GM12891 (cell line): ENCODE results near the gene KCNN4.

Source experiments
- PAX5 ChIP-seq: IDR thresholded peaks from 2 replicates; pipeline ENCODE4 v1.6.1; 2011; ENCODE audit warnings: low read length, moderate library complexity, mild to moderate bottlenecking; ENCODE audit not compliant: insufficient read depth, severe bottlenecking
- POLR2A ChIP-seq: IDR thresholded peaks from 2 replicates; pipeline ENCODE4 v1.6.1; 2011; ENCODE audit warnings: low read depth, low read length, control low read depth
- POLR2AphosphoS5 ChIP-seq: IDR thresholded peaks from 2 replicates; pipeline ENCODE4 v1.6.1; 2011; ENCODE audit warnings: low read depth, low read length, control low read depth
- SPI1 ChIP-seq: IDR thresholded peaks from 2 replicates; pipeline ENCODE4 v1.6.1; 2011; ENCODE audit warnings: low read depth, low read length, control low read depth
- TAF1 ChIP-seq: IDR thresholded peaks from 2 replicates; pipeline ENCODE4 v1.6.1; 2011; ENCODE audit warnings: low read depth, low read length, control low read depth

DNA sequence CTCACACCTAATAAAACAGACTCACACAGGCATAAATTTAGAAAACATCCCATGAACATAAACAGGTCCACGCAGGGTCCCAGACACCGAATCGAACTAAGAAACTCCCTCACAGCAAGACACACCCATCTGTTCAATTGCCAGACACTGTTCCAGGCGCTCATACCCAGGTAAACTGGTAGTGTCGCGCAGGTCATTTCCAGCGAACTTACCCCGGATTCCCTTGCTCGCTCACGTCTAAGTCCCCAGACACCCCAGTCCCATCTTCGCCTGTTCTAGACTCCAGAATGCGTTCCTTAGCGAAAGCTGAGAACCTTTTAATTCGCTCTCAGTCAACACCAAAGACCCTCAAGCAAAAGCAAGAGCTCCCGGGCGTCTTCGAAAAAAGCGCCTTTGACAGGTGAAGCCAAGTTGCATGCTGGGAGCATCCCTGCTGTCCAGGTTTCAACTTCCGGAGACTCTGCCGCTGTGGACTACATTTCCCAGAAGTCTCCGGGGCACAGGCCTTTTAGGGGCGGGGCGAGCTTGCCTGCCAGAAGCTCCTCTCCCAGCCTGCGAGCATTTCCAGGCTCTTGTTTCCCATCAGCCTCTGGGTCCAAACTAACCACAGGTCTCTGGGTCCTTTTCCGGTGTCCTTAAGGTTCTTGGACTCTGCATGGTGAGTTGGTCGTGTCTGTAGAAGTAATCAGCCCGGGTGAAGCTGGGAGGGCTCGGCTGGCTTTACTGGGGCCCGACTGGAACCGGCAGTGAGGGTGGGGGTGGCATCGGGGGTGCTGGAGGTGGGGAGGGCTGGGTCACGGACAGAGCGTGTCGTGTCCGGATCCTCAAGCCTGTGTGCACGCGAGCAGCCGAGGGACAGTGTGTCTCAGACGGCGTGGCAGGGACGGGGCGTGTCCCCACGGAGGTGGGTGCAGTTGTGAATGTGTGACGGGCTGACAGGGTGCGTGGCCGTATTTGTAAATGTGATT lies 46.3 kb upstream of the KCNN4 start, which contains the start of gene ZNF283:
- no peak for TF ChIP-seq POLR2A
- TF ChIP-seq TAF1: no peak
- TF ChIP-seq POLR2AphosphoS5: no peak
- TF ChIP-seq SPI1: no peak
- TF ChIP-seq PAX5: no peak
